Caco-2 (cell line): ENCODE measurements around the gene TOR1AIP1. TPM values are rescaled to one million over a fixed set of nuclear protein-coding genes. Genes with fewer than 3 reads are reported as not detected.

ENCODE experiments used
- BruUV-seq: library from RNA; stranded (reverse); fragments of 400-500 nt; replicated peaks from 2 replicates; lab custom pipeline; 2021; lab: Mats Ljungman, UMichigan
- CTCF ChIA-PET: fragments of 300-600 bp; sonication (Branson Sonifier 250); formaldehyde crosslinking; loops from one replicate; lab custom pipeline; 2022; ENCODE audit warnings: antibody characterized with exemption; lab: Charles Lee
- POLR2A ChIA-PET: fragments of 300-600 bp; sonication (Branson Sonifier 250); formaldehyde crosslinking; loops from one replicate; lab custom pipeline; 2022; ENCODE audit warnings: antibody characterized with exemption; lab: Charles Lee
- DNase-seq, 2 experiments: peaks; one replicate each; pipeline versions ENCODE4 v3.0.0 to v3.0.0-alpha.2; 2020 to 2022
- H3K27me3 ChIP-seq: replicated peaks from 2 replicates; pipeline ENCODE4 v1.6.0; 2011; ENCODE audit warnings: low read length; ENCODE audit not compliant: control insufficient read depth, insufficient read depth
- H3K36me3 ChIP-seq: 2 replicates; pipeline ENCODE4 v1.5.1; 2011; ENCODE audit warnings: low read length; ENCODE audit not compliant: control insufficient read depth, insufficient read depth
- H3K4me1 ChIP-seq: fragments of 250-450 bp; sonication (Bioruptor Pico); 2 replicates; pipeline ENCODE4 v1.5.1; 2020; ENCODE audit warnings: mild to moderate bottlenecking
- H3K4me3 ChIP-seq: 2 replicates; pipeline ENCODE4 v1.5.1; 2011; ENCODE audit warnings: low read depth, mild to moderate bottlenecking, control low read depth, low read length
- H3K9me3 ChIP-seq: fragments of 250-450 bp; sonication (Bioruptor Pico); 2 replicates; pipeline ENCODE4 v1.5.1; 2020; ENCODE audit warnings: mild to moderate bottlenecking, moderate library complexity
- H3K27ac Mint-ChIP-seq: one replicate; pipeline ENCODE4 v1.8.0; 2022; ENCODE audit warnings: mixed read lengths; ENCODE audit not compliant: unreplicated experiment
- H3K27me3 Mint-ChIP-seq: one replicate; pipeline ENCODE4 v1.8.0; 2022; ENCODE audit warnings: mixed read lengths; ENCODE audit not compliant: insufficient read depth, unreplicated experiment
- H3K36me3 Mint-ChIP-seq: one replicate; pipeline ENCODE4 v1.8.0; 2022; ENCODE audit warnings: mild to moderate bottlenecking, mixed read lengths; ENCODE audit not compliant: insufficient read depth, unreplicated experiment
- H3K4me1 Mint-ChIP-seq: one replicate; pipeline ENCODE4 v1.8.0; 2022; ENCODE audit warnings: low read depth, mixed read lengths; ENCODE audit not compliant: unreplicated experiment
- H3K4me3 Mint-ChIP-seq: one replicate; pipeline ENCODE4 v1.8.0; 2022; ENCODE audit warnings: mild to moderate bottlenecking, moderate library complexity, mixed read lengths; ENCODE audit not compliant: unreplicated experiment
- H3K9me3 Mint-ChIP-seq: one replicate; pipeline ENCODE4 v1.8.0; 2022; ENCODE audit warnings: mixed read lengths; ENCODE audit not compliant: unreplicated experiment
- intact Hi-C: fragments of 100-400 bp; cut with micrococcal nuclease; formaldehyde crosslinking; loops from one replicate; pipeline ENCODE4 v1.10.0; 2022; ENCODE audit not compliant: unreplicated experiment
- total RNA-seq: library from RNA; stranded (reverse); gene quantifications from 2 replicates; pipeline ENCODE4 v1.2.3, GENCODE V29; 2022
- TF ChIP-seq, protein P1 (sequence below), 2 experiments: fragments of 200-600 bp in 1 of 2; IDR thresholded peaks; 1 replicate in 1 of 2; 2 replicates in 1 of 2; pipeline versions ENCODE4 v1.5.1 to v1.8.0; 2011 to 2022; ENCODE audit warnings: antibody characterized with exemption in 1 of 2, control low read depth in 1 of 2, inconsistent platforms in 1 of 2, low read depth in 1 of 2, low read length in 1 of 2, mild to moderate bottlenecking in 1 of 2, moderate library complexity in 1 of 2; ENCODE audit not compliant: insufficient read depth in 1 of 2, severe bottlenecking in 1 of 2, unreplicated experiment in 1 of 2

Gene TOR1AIP1
- total RNA-seq, 1 experiment from 2014 or later: 30.3 TPM

- ChIA-PET POLR2A (no interaction called here), CTCF (no interaction called here)
- H3K4me3 ChIP-seq: no peak overlapping the region
- no peaks in the 10 kb centered on the region for H3K27me3 ChIP-seq
- H3K9me3 ChIP-seq: no peaks in the 10 kb centered on the region
- Mint-ChIP-seq H3K4me3 (peak overlapping the region; percentile 2), H3K4me1 (peaks cover 14% of the 10 kb centered on the region), H3K9me3 (no peaks in the 10 kb centered on the region), H3K27me3 (peaks cover 3% of the 10 kb centered on the region), H3K36me3 (peaks cover 11% of the 10 kb centered on the region), H3K27ac (no peak overlapping the region)
- TF ChIP-seq, protein P1, sequence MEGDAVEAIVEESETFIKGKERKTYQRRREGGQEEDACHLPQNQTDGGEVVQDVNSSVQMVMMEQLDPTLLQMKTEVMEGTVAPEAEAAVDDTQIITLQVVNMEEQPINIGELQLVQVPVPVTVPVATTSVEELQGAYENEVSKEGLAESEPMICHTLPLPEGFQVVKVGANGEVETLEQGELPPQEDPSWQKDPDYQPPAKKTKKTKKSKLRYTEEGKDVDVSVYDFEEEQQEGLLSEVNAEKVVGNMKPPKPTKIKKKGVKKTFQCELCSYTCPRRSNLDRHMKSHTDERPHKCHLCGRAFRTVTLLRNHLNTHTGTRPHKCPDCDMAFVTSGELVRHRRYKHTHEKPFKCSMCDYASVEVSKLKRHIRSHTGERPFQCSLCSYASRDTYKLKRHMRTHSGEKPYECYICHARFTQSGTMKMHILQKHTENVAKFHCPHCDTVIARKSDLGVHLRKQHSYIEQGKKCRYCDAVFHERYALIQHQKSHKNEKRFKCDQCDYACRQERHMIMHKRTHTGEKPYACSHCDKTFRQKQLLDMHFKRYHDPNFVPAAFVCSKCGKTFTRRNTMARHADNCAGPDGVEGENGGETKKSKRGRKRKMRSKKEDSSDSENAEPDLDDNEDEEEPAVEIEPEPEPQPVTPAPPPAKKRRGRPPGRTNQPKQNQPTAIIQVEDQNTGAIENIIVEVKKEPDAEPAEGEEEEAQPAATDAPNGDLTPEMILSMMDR (IDR thresholded peaks at IDR 0.05; ENCODE audit: insufficient read depth in 1 of 2, low read depth in 1 of 2, low read length in 1 of 2, severe bottlenecking in 1 of 2, unreplicated experiment in 1 of 2): no peak
- no peak for DNase-seq
- intact Hi-C loops: loop anchor here (5.0 to 10.0 kb wide), 2 partner anchors 83 to 220 kb away; no protein-coding TSS in a partner anchor
- 0 out of 2 replicates have a peak, but pooled peaks cover 8% of the 10 kb centered on the region for H3K4me1 ChIP-seq
- BruUV-seq: no TSS peak
- H3K36me3 ChIP-seq: no peaks in the 10 kb centered on the region
These were observed 70.1 kb downstream of the TOR1AIP1 start for GRCh38 chr1:179952186-179952585.

- Histone ChIP-seq H3K4me3 (peak overlapping the region; percentile 54), H3K36me3 (no peaks in the 10 kb centered on the region), H3K4me1 (0 out of 2 replicates have a peak, but pooled peaks cover 8% of the 10 kb centered on the region), H3K27me3 (no peaks in the 10 kb centered on the region), H3K9me3 (no peaks in the 10 kb centered on the region)
- CTCF ChIA-PET: interaction anchor here (0.7 to 1.7 kb wide), 2 partner anchors 24 to 86 kb away, joined by 4 read pairs; no protein-coding TSS in a partner anchor
- Mint-ChIP-seq H3K36me3 (peaks cover 11% of the 10 kb centered on the region), H3K4me3 (peak overlapping the region; percentile 83), H3K27me3 (no peaks in the 10 kb centered on the region), H3K27ac (peak overlapping the region; percentile 30), H3K4me1 (peaks cover 14% of the 10 kb centered on the region), H3K9me3 (no peaks in the 10 kb centered on the region)
- intact Hi-C loops: loop anchor here (1.0 to 10.0 kb wide), 6 partner anchors 24 to 218 kb away; partner anchors contain the start of genes TOR1AIP1 and TOR1AIP2
- TF ChIP-seq, protein P1 (IDR thresholded peaks at IDR 0.05; ENCODE audit: insufficient read depth in 1 of 2, low read depth in 1 of 2, low read length in 1 of 2, severe bottlenecking in 1 of 2, unreplicated experiment in 1 of 2): peak in 1 of 2 experiments; percentile 2
- TSS peak; percentile 83 for BruUV-seq
- POLR2A ChIA-PET: interaction anchor here (1.2 kb wide), 1 partner anchor 71 kb away, joined by 5 read pairs; no protein-coding TSS in a partner anchor
- no peak for DNase-seq
These were observed 71.9 kb downstream of the TOR1AIP1 start for GRCh38 chr1:179953974-179954492.

GRCh38 chr1:179954493-179955286 lies 72.6 kb downstream of the TOR1AIP1 start, which contains the start of gene CEP350:
Gene CEP350 (plus strand): TSS chr1:179954810. CDS start chr1:179986182, 31,372 bp downstream.
- Mint-ChIP-seq H3K4me3 (peak within 1 kb of the TSS; percentile 83), H3K27me3 (no peaks in the 10 kb centered on the region), H3K4me1 (peaks cover 14% of the 10 kb centered on the region), H3K36me3 (peaks cover 11% of the 10 kb centered on the region), H3K9me3 (no peaks in the 10 kb centered on the region), H3K27ac (peak within 1 kb of the TSS; percentile 30)
- H3K4me3 ChIP-seq: peak within 1 kb of the TSS; percentile 73
- POLR2A ChIA-PET: interaction anchor here (0.5 to 1.2 kb wide), 3 partner anchors 20 to 72 kb away, joined by 3 to 6 read pairs (median 5); no protein-coding TSS in a partner anchor
- TF ChIP-seq, protein P1 (IDR thresholded peaks at IDR 0.05; ENCODE audit: insufficient read depth in 1 of 2, low read depth in 1 of 2, low read length in 1 of 2, severe bottlenecking in 1 of 2, unreplicated experiment in 1 of 2): no peak
- H3K36me3 ChIP-seq: no peaks in the 10 kb centered on the region
- intact Hi-C loops: loop anchor here (1.0 to 10.0 kb wide), 6 partner anchors 24 to 218 kb away; partner anchors contain the start of genes TOR1AIP1 and TOR1AIP2
- 0 out of 2 replicates have a peak, but pooled peaks cover 8% of the 10 kb centered on the region for H3K4me1 ChIP-seq
- no TSS peak for BruUV-seq
- CTCF ChIA-PET: interaction anchor here (0.7 to 1.7 kb wide), 2 partner anchors 24 to 87 kb away, joined by 4 read pairs; no protein-coding TSS in a partner anchor
- H3K9me3 ChIP-seq: no peaks in the 10 kb centered on the region
- DNase-seq: peak; percentile 98 to 99
- no peaks in the 10 kb centered on the region for H3K27me3 ChIP-seq
